ENCODE data around the gene DRD5.

GRCh38 chr4:9808077-9808476, 26.6 kb downstream of the DRD5 start:
- TF ChIP-seq CTCF (IDR thresholded peaks at IDR 0.05) (no peak), EZH2 (IDR thresholded peaks at IDR 0.05; ENCODE audit: borderline replicate concordance, insufficient read depth, low read depth, low read length, poor library complexity, severe bottlenecking) (no peak)

Data from B cell (primary cell).